ENCODE results near the gene PLA2G3. TPM values are rescaled to one million over a fixed set of nuclear protein-coding genes. Genes with fewer than 3 reads are reported as not detected.

PLA2G3 gene
- total and polyA plus RNA-seq, 2 of the 8 experiments (the other 6 are each of a cell fraction or from before 2014, with no cell fraction given), result 18.1 to 25.9 TPM

DNA sequence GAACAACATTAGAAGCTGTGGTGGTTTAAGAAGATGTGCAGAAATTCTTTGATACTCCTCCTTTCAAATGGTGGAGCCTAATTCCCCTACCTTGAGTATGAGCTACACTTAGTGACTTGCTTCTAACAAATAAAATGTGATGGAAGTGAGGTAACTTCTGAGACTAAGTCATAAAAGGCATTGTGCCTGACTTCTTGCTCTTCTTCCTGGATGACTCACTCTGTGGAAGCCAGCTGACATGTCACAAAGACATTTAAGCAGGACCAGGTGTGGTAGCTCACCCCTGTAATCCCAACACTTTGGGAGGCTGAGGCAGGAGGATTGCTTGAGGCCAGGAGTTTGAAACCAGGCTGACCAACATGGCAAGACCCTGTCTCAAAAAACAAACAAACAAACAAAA is 3.9 kb upstream of the PLA2G3 start:
- Histone ChIP-seq H3K23me2 (ENCODE audit: low read depth, low read length) (peaks cover 9% of the 10 kb centered on the region), H3K9ac (replicated peaks in 1 of 4; ENCODE audit: extremely low read depth in 1 of 4, low read depth in 3 of 4, low read length in 3 of 4) (no peak overlapping the region), H4K5ac (ENCODE audit: insufficient read length, low read depth, low read length) (no peak overlapping the region), H2BK12ac (ENCODE audit: low read depth, low read length) (no peak overlapping the region), H2AFZ (ENCODE audit: low read length) (no peak overlapping the region), H2BK20ac (ENCODE audit: low read length) (no peak overlapping the region), H4K20me1 (replicated peaks in 1 of 2; ENCODE audit: control insufficient read depth in 1 of 2, insufficient read depth in 2 of 2, low read length in 2 of 2) (peaks cover 0 to 2% of the 10 kb centered on the region in 2 experiments), H3K4me3 (ENCODE audit: extremely low read depth in 1 of 4, insufficient read depth in 2 of 4, low read depth in 3 of 4, low read length in 4 of 4) (no peak overlapping the region), H4K8ac (ENCODE audit: extremely low read depth, insufficient read depth, low read length) (no peak overlapping the region), H4K91ac (replicated peaks; ENCODE audit: insufficient read length, low read length) (no peak overlapping the region), H3K27ac (ENCODE audit: low read depth, low read length) (no peak overlapping the region), H3K18ac (ENCODE audit: extremely low read depth, low read length) (no peak overlapping the region), H3K14ac (ENCODE audit: insufficient read length) (no peak overlapping the region), H2BK120ac (replicated peaks; ENCODE audit: low read depth, low read length) (no peak overlapping the region), H3K79me1 (ENCODE audit: low read depth, low read length) (peaks cover 8% of the 10 kb centered on the region; the same call in 1 of the 2 replicates), H3K79me2 (ENCODE audit: control insufficient read depth in 1 of 2, insufficient read depth in 2 of 2, low read length in 2 of 2) (peaks cover 0 to 8% of the 10 kb centered on the region in 2 experiments; a peak in 2 of 4 replicates), H2BK5ac (ENCODE audit: low read depth, low read length) (no peak overlapping the region), H2BK15ac (ENCODE audit: low read length) (no peak overlapping the region), H3K4me1 (replicated peaks in 1 of 4; ENCODE audit: control insufficient read depth in 3 of 4, insufficient read depth in 4 of 4, low read length in 3 of 4) (peaks cover 2 to 15% (median 9%) of the 10 kb centered on the region in 4 experiments), H3K4me2 (ENCODE audit: insufficient read depth in 1 of 2, low read depth in 2 of 2, low read length in 2 of 2) (no peak overlapping the region), H3K9me3 (ENCODE audit: insufficient read depth in 2 of 2, low read depth in 1 of 2, low read length in 1 of 2) (peaks cover 0 to 5% of the 10 kb centered on the region in 2 experiments; a peak in 1 of 4 replicates), H3K23ac (ENCODE audit: insufficient read length) (no peak overlapping the region), H3K56ac (replicated peaks; ENCODE audit: insufficient read length, low read depth, low read length) (no peak overlapping the region), H3K4ac (replicated peaks; ENCODE audit: insufficient read length, low read depth, low read length) (no peak overlapping the region), H3K36me3 (ENCODE audit: control insufficient read depth in 2 of 4, insufficient read depth in 4 of 4, low read length in 3 of 4) (no peaks in the 10 kb centered on the region), H3K27me3 (replicated peaks in 1 of 4; ENCODE audit: control insufficient read depth in 3 of 4, extremely low read depth in 1 of 4, insufficient read depth in 3 of 4, low read length in 3 of 4) (0 out of 7 replicates have a peak, but pooled peaks cover 0 to 3% (median 0%) of the 10 kb centered on the region in 4 experiments), H2AK5ac (ENCODE audit: low read depth, low read length) (no peak overlapping the region)
- no peak for DNase-seq (ENCODE audit: low read depth in 1 of 2, low spot score in 2 of 2)
- no peak for FAIRE-seq
- POLR2A ChIA-PET (ENCODE audit: partially characterized antibody), result interaction anchor here (1.3 to 1.5 kb wide), 2 partner anchors 59 to 60 kb away, joined by 3 read pairs; no protein-coding TSS in a partner anchor
- TF ChIP-seq RNF2 (IDR thresholded peaks at IDR 0.05; ENCODE audit: borderline replicate concordance, low read depth, low read length, missing control alignments, poor library complexity, severe bottlenecking), result no peak
- TF ChIP-seq POU5F1 (IDR thresholded peaks at IDR 0.05; ENCODE audit: low read depth, low read length), result no peak
- no peak for TF ChIP-seq USF2 (IDR thresholded peaks at IDR 0.05; ENCODE audit: low read length)
- CTCF ChIA-PET (ENCODE audit: partially characterized antibody), result interaction anchor here (0.7 to 11.9 kb wide), 7 partner anchors 8 to 68 kb away, joined by 3 to 124 read pairs (median 4); partner anchors contain the start of genes LIMK2 and SELENOM

Data from H1 (cell line).